H1 (cell line): Measurements from ENCODE around the gene ARMS2. TPM values are rescaled to one million over a fixed set of nuclear protein-coding genes. Genes with fewer than 3 reads are reported as not detected.

Experiments
- CTCF ChIA-PET: fragments of 300-600 bp; sonication (Branson Sonifier 250); formaldehyde crosslinking; loops from one replicate; lab custom pipeline; 2021; ENCODE audit not compliant: partially characterized antibody; lab: Charles Lee
- POLR2A ChIA-PET: fragments of 300-600 bp; sonication (Branson Sonifier 250); formaldehyde crosslinking; loops from one replicate; lab custom pipeline; 2021; ENCODE audit warnings: inconsistent platforms; ENCODE audit not compliant: partially characterized antibody; lab: Charles Lee
- DNase-seq, 2 experiments: peaks; one replicate each; pipeline versions ENCODE4 v3.0.0 to v3.0.0-alpha.2; 2010 to 2022; ENCODE audit warnings: low spot score in 2 of 2, low read depth in 1 of 2, mixed read lengths in 1 of 2
- FAIRE-seq: peaks from 2 replicates; lab custom pipeline; 2011; peaks lifted over from hg19 to GRCh38; lab: Jason Lieb, UNC
- H2AFZ ChIP-seq: 2 replicates; pipeline ENCODE4 v1.8.1; 2012; ENCODE audit warnings: low read length, inconsistent platforms
- H2AK5ac ChIP-seq: 2 replicates; pipeline ENCODE4 v1.6.1; 2013; ENCODE audit warnings: low read depth, low read length
- H2BK120ac ChIP-seq: replicated peaks from 2 replicates; pipeline ENCODE3; 2013; ENCODE audit warnings: low read depth, low read length, inconsistent platforms
- H2BK12ac ChIP-seq: 2 replicates; pipeline ENCODE4 v1.6.1; 2013; ENCODE audit warnings: low read depth, low read length
- H2BK15ac ChIP-seq: 2 replicates; pipeline ENCODE4 v1.6.1; 2013; ENCODE audit warnings: low read length
- H2BK20ac ChIP-seq: 2 replicates; pipeline ENCODE4 v1.6.1; 2013; ENCODE audit warnings: low read length
- H2BK5ac ChIP-seq: 2 replicates; pipeline ENCODE4 v1.6.1; 2013; ENCODE audit warnings: low read depth, low read length
- H3K14ac ChIP-seq: 2 replicates; pipeline ENCODE4 v1.6.1; 2013; ENCODE audit warnings: inconsistent platforms; ENCODE audit not compliant: insufficient read length
- H3K18ac ChIP-seq: 2 replicates; pipeline ENCODE4 v1.6.1; 2013; ENCODE audit warnings: low read length; ENCODE audit errors: extremely low read depth
- H3K23ac ChIP-seq: 2 replicates; pipeline ENCODE4 v1.6.1; 2013; ENCODE audit warnings: inconsistent platforms; ENCODE audit not compliant: insufficient read length
- H3K23me2 ChIP-seq: 2 replicates; pipeline ENCODE4 v1.6.1; 2013; ENCODE audit warnings: low read depth, low read length
- H3K27ac ChIP-seq: 2 replicates; pipeline ENCODE4 v1.6.1; 2011; ENCODE audit warnings: low read depth, low read length, inconsistent platforms
- H3K27me3 ChIP-seq, 4 experiments: replicated peaks in 1 of 4; 1 replicate in 1 of 4; 2 replicates in 3 of 4; pipeline versions ENCODE4 v1.6.1 to v1.8.1; 2011 to 2013; ENCODE audit warnings: low read length in 3 of 4, mild to moderate bottlenecking in 3 of 4, inconsistent platforms in 2 of 4, mixed read lengths in 2 of 4, moderate library complexity in 1 of 4; ENCODE audit not compliant: control insufficient read depth in 3 of 4, insufficient read depth in 3 of 4; ENCODE audit errors: extremely low read depth in 1 of 4
- H3K36me3 ChIP-seq, 4 experiments: 2 replicates each; pipeline versions ENCODE4 v1.6.1 to v1.8.1; 2011 to 2013; ENCODE audit warnings: mild to moderate bottlenecking in 4 of 4, low read length in 3 of 4, moderate library complexity in 2 of 4, control low read depth in 1 of 4, inconsistent platforms in 1 of 4; ENCODE audit not compliant: insufficient read depth in 4 of 4, control insufficient read depth in 2 of 4
- H3K4ac ChIP-seq: replicated peaks from 2 replicates; pipeline ENCODE3; 2013; ENCODE audit warnings: low read length, low read depth, mixed read lengths, inconsistent platforms; ENCODE audit not compliant: insufficient read length
- H3K4me1 ChIP-seq, 4 experiments: replicated peaks in 1 of 4; 1 replicate in 1 of 4; 2 replicates in 3 of 4; pipeline versions ENCODE4 v1.6.1 to v1.8.1; 2011 to 2013; ENCODE audit warnings: low read length in 3 of 4, inconsistent platforms in 2 of 4, mixed read lengths in 1 of 4; ENCODE audit not compliant: insufficient read depth in 4 of 4, control insufficient read depth in 3 of 4
- H3K4me2 ChIP-seq, 2 experiments: 2 replicates each; pipeline versions ENCODE4 v1.6.1 to v1.8.1; 2011 to 2013; ENCODE audit warnings: low read depth in 2 of 2, low read length in 2 of 2, control low read depth in 1 of 2, inconsistent platforms in 1 of 2, mild to moderate bottlenecking in 1 of 2; ENCODE audit not compliant: insufficient read depth in 1 of 2
- H3K4me3 ChIP-seq, 4 experiments: fragments of 200-600, 300-600 bp in 1 of 4; sonication (generic), shearing (Covaris generic), sonication (Bioruptor Twin) in 1 of 4; 2 replicates each; pipeline versions ENCODE4 v1.5.1 to v1.8.1; 2011 to 2016; ENCODE audit warnings: low read length in 4 of 4, low read depth in 3 of 4, control low read depth in 2 of 4, inconsistent platforms in 2 of 4, mild to moderate bottlenecking in 2 of 4, mixed read lengths in 1 of 4, moderate library complexity in 1 of 4; ENCODE audit not compliant: insufficient read depth in 2 of 4; ENCODE audit errors: extremely low read depth in 1 of 4
- H3K56ac ChIP-seq: replicated peaks from 2 replicates; pipeline ENCODE3; 2013; ENCODE audit warnings: low read depth, mild to moderate bottlenecking, mixed read lengths, low read length, inconsistent platforms; ENCODE audit not compliant: insufficient read length
- H3K79me1 ChIP-seq: 2 replicates; pipeline ENCODE4 v1.6.1; 2013; ENCODE audit warnings: low read depth, low read length, control low read depth
- H3K79me2 ChIP-seq, 2 experiments: 2 replicates each; pipeline versions ENCODE4 v1.6.1 to v1.8.1; 2012 to 2013; ENCODE audit warnings: low read length in 2 of 2, mild to moderate bottlenecking in 2 of 2, inconsistent platforms in 1 of 2; ENCODE audit not compliant: insufficient read depth in 2 of 2, control insufficient read depth in 1 of 2
- H3K9ac ChIP-seq, 4 experiments: replicated peaks in 1 of 4; 1 replicate in 1 of 4; 2 replicates in 3 of 4; pipeline versions ENCODE4 v1.6.1 to v1.8.1; 2011 to 2013; ENCODE audit warnings: low read depth in 3 of 4, low read length in 3 of 4, control low read depth in 2 of 4, mild to moderate bottlenecking in 2 of 4, moderate library complexity in 2 of 4, inconsistent platforms in 1 of 4; ENCODE audit errors: extremely low read depth in 1 of 4
- H3K9me3 ChIP-seq, 2 experiments: 2 replicates each; pipeline versions ENCODE4 v1.6.1 to v1.8.1; 2012 to 2013; ENCODE audit warnings: mild to moderate bottlenecking in 2 of 2, moderate library complexity in 2 of 2, control low read depth in 1 of 2, inconsistent platforms in 1 of 2, low read depth in 1 of 2, low read length in 1 of 2, mixed read lengths in 1 of 2; ENCODE audit not compliant: insufficient read depth in 2 of 2
- H4K20me1 ChIP-seq, 2 experiments: replicated peaks in 1 of 2; 2 replicates each; pipeline versions ENCODE3 to v1.8.1; 2011 to 2013; ENCODE audit warnings: inconsistent platforms in 2 of 2, low read length in 2 of 2, mild to moderate bottlenecking in 1 of 2; ENCODE audit not compliant: insufficient read depth in 2 of 2, control insufficient read depth in 1 of 2
- H4K5ac ChIP-seq: 2 replicates; pipeline ENCODE4 v1.6.1; 2013; ENCODE audit warnings: low read length, low read depth, mixed read lengths, inconsistent platforms; ENCODE audit not compliant: insufficient read length
- H4K8ac ChIP-seq: 2 replicates; pipeline ENCODE4 v1.8.0; 2013; ENCODE audit warnings: mild to moderate bottlenecking, moderate library complexity, low read length, inconsistent platforms; ENCODE audit not compliant: insufficient read depth; ENCODE audit errors: extremely low read depth
- H4K91ac ChIP-seq: replicated peaks from 2 replicates; pipeline ENCODE3; 2013; ENCODE audit warnings: low read length, mixed read lengths, inconsistent platforms; ENCODE audit not compliant: insufficient read length
- ATF3 ChIP-seq: IDR thresholded peaks from 2 replicates; pipeline ENCODE4 v1.6.1; 2011; ENCODE audit warnings: low read depth, mild to moderate bottlenecking, low read length; ENCODE audit not compliant: insufficient read depth
- CEBPB ChIP-seq: IDR thresholded peaks from 2 replicates; pipeline ENCODE4 v1.6.1; 2012; ENCODE audit warnings: low read depth, low read length
- EZH2 ChIP-seq: fragments of 200-600 bp; sonication (generic); IDR thresholded peaks from 2 replicates; pipeline ENCODE4 v1.7.1; 2012; ENCODE audit warnings: low read depth, mild to moderate bottlenecking, moderate library complexity, low read length, inconsistent platforms; ENCODE audit not compliant: severe bottlenecking
- HDAC6 ChIP-seq: IDR thresholded peaks from one replicate; pipeline ENCODE4 v1.7.1; 2012; ENCODE audit warnings: low read depth, mild to moderate bottlenecking, inconsistent platforms, low read length, moderate library complexity
- KDM1A ChIP-seq: fragments of 200-600, 300-600 bp; sonication (generic); IDR thresholded peaks from 2 replicates; pipeline ENCODE4 v1.7.1; 2016; ENCODE audit warnings: mild to moderate bottlenecking, low read length, borderline replicate concordance
- NANOG ChIP-seq: IDR thresholded peaks from 2 replicates; pipeline ENCODE4 v1.6.1; 2011; ENCODE audit warnings: low read length, low read depth, mild to moderate bottlenecking, inconsistent platforms; ENCODE audit not compliant: insufficient read depth, poor library complexity, severe bottlenecking
- NRF1 ChIP-seq: IDR thresholded peaks from 2 replicates; pipeline ENCODE4 v1.6.1; 2011; ENCODE audit warnings: mild to moderate bottlenecking, low read depth, low read length, improper control_type of control experiment
- RAD21 ChIP-seq, 2 experiments: IDR thresholded peaks in 1 of 2; conservative IDR thresholded peaks in 1 of 2; 2 replicates each; pipeline ENCODE4 v1.6.1; 2011; ENCODE audit warnings: low read depth in 2 of 2, low read length in 2 of 2, improper control_type of control experiment in 1 of 2, inconsistent platforms in 1 of 2, mild to moderate bottlenecking in 1 of 2, moderate library complexity in 1 of 2
- SRF ChIP-seq: IDR thresholded peaks from 2 replicates; pipeline ENCODE4 v1.6.1; 2011; ENCODE audit warnings: mild to moderate bottlenecking, low read depth, low read length, moderate library complexity
- TAF7 ChIP-seq: optimal IDR thresholded peaks from 2 replicates; pipeline ENCODE3; 2011; ENCODE audit warnings: low read depth, mild to moderate bottlenecking, inconsistent platforms, low read length, moderate library complexity, borderline replicate concordance
- WGBS, 2 experiments: shearing (Covaris generic) in 1 of 2; methylation state at CpG; one replicate each; pipeline versions ENCODE4 v1.1.6 to v1.1.7; 2013 to 2015; ENCODE audit warnings: low lambda C conversion rate in 2 of 2, mixed read lengths in 2 of 2, inconsistent platforms in 1 of 2, low coverage in 1 of 2, missing lambda C conversion rate in 1 of 2; ENCODE audit not compliant: insufficient replicate concordance in 2 of 2, insufficient coverage in 1 of 2, insufficient read length in 1 of 2; ENCODE audit errors: extremely low coverage in 1 of 2, missing lambda C conversion rate in 1 of 2; 5-methylcytosine and 5-hydroxymethylcytosine counted together
- polyA plus RNA-seq, 7 experiments: library from polyadenylated mRNA; depleted of rRNA in 3 of 7; stranded (reverse) in 5 of 7; unstranded in 2 of 7; fragments of >200 nt in 5 of 7; fragments of 200-250 nt in 2 of 7; gene quantifications; 1 replicate in 5 of 7; 2 replicates in 1 of 7; 4 replicates in 1 of 7; pipeline versions ENCODE4 v1.2.1 to v1.2.3, GENCODE V29; 2011 to 2013; ENCODE audit warnings: missing spikeins in 2 of 7, mixed read lengths in 2 of 7
- total RNA-seq: library from RNA; stranded (reverse); fragmentation: NEBNext Ultra II Directional; extraction: Animal tissue kit (Norgen Biotek cat#: 25700); gene quantifications from 2 replicates; pipeline ENCODE4 v1.2.1, GENCODE V29; 2021
- TF ChIP-seq, protein P1 (sequence below): IDR thresholded peaks from 2 replicates; pipeline ENCODE4 v1.6.1; 2012; ENCODE audit warnings: inconsistent platforms

Gene ARMS2
- total and polyA plus RNA-seq, 2 of the 8 experiments (the other 6 are each of a cell fraction or from before 2014, with no cell fraction given) = not detected

- Histone ChIP-seq H3K14ac (no peak overlapping the region), H3K4me3 (no peak overlapping the region), H2AFZ (no peak overlapping the region), H3K9ac (no peak overlapping the region), H2BK12ac (no peak overlapping the region), H3K23ac (no peak overlapping the region), H3K4ac (no peak overlapping the region), H4K91ac (no peak overlapping the region), H3K23me2 (no peaks in the 10 kb centered on the region), H3K18ac (no peak overlapping the region), H2AK5ac (no peak overlapping the region), H3K9me3 (no peaks in the 10 kb centered on the region), H3K27me3 (no peaks in the 10 kb centered on the region), H3K4me1 (no peaks in the 10 kb centered on the region), H3K79me2 (no peaks in the 10 kb centered on the region), H3K79me1 (no peaks in the 10 kb centered on the region; the same call in 1 of the 2 replicates), H4K8ac (no peak overlapping the region), H2BK5ac (no peak overlapping the region), H3K27ac (no peak overlapping the region), H3K36me3 (peaks cover 0 to 23% (median 7%) of the 10 kb centered on the region in 4 experiments; a peak in 5 of 8 replicates), H2BK15ac (no peak overlapping the region), H4K5ac (no peak overlapping the region), H3K4me2 (no peak overlapping the region), H3K56ac (no peak overlapping the region), H2BK120ac (no peak overlapping the region), H4K20me1 (no peaks in the 10 kb centered on the region), H2BK20ac (no peak overlapping the region)
- CTCF ChIA-PET = no interaction called here
- FAIRE-seq = no peak
- TF ChIP-seq, protein P1, sequence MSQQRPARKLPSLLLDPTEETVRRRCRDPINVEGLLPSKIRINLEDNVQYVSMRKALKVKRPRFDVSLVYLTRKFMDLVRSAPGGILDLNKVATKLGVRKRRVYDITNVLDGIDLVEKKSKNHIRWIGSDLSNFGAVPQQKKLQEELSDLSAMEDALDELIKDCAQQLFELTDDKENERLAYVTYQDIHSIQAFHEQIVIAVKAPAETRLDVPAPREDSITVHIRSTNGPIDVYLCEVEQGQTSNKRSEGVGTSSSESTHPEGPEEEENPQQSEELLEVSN = no peak
- TF ChIP-seq ATF3 (no peak), CEBPB (no peak), TAF7 (no peak), KDM1A (no peak), SRF (no peak), NANOG (no peak), EZH2 (no peak), NRF1 (no peak), HDAC6 (no peak), RAD21 (IDR thresholded peaks at IDR 0.05 in 1 of 2, conservative IDR thresholded peaks at IDR 0.05 in 1 of 2; ENCODE audit: low read depth in 2 of 2, low read length in 2 of 2) (no peak)
- WGBS, 2 experiments = 91% methylated on average over 6 of the region's 6 CpGs; no CpG with 5 or more reads in 1 of the 2 experiments
- POLR2A ChIA-PET = no interaction called here
- no peak for DNase-seq
These were observed 27.6 kb upstream of the ARMS2 start for GRCh38 chr10:122426829-122427228.
